ENCODE measurements around the gene P2RY8. TPM values are rescaled to one million over a fixed set of nuclear protein-coding genes. Genes with fewer than 3 reads are reported as not detected.
"Not testable (repeated sequence)": the region's sequence is repeated elsewhere in the genome, so short reads cannot be mapped to it uniquely, and the experiment has no call there.

P2RY8 gene
- total RNA-seq, 4 donors from 2014 or later, result 0.81 to 2.7 (median 1.8) TPM

- ATAC-seq, result no peak
- 54 to 83% methylated on average over 1 to 2 of the region's 2 CpGs for WGBS, 2 donors (ENCODE audit: low coverage in 1 of 2)
- no peak for TF ChIP-seq POLR2AphosphoS5 (IDR thresholded peaks at IDR 0.05)
- TF ChIP-seq EP300 (IDR thresholded peaks at IDR 0.05), result no peak
- TF ChIP-seq POLR2A (IDR thresholded peaks at IDR 0.05), result no peak
- TF ChIP-seq CTCF (IDR thresholded peaks at IDR 0.05), result no peak
- Histone ChIP-seq H3K27me3 (peaks cover 14% of the 10 kb centered on the region), H3K9me3 (no peaks in the 10 kb centered on the region), H3K4me3 (no peak overlapping the region), H3K27ac (no peak overlapping the region), H3K36me3 (no peaks in the 10 kb centered on the region), H3K4me1 (no peaks in the 10 kb centered on the region)
Observed at GRCh38 chrX:1561164-1561563, 24.2 kb upstream of the P2RY8 start.

DNA sequence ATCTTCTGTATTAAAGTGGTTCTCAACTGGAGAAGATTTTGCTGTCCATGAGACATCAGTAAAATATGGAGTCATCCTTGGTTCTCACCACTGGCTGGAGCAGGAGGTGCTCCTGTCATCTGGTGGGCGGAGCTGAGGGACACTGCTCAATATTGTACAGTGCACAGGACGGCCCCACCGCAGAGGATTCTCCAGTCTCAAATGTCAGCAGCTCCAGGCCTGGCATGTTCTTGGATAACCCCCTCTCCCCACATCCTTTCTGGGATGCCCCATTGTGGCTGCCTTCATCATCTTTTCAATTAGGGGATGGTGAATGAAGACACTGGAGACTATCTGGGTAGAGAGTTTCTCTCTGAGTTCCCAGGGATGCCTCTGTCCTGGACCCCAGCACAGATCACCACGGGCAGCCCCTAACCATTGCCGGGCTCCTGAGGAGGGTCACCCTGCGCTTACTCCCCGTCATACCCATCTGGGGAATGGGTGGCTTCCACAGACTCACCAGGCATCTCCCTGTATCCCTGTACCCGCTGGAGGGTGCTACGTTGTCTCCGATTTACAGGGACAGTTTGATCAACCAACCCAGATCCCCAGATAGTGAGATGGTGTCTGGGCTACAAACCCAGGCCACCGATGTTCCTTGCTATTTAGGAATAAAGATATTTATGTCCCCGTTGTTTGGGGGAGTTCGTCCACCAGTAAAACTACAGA, 21.9 kb upstream of the P2RY8 start:
- ATAC-seq, result no peak
- H3K9me3 ChIP-seq, result peaks cover 0 to 17% (median 0%) of the 10 kb centered on the region in 3 donors
- peaks cover 6% of the 10 kb centered on the region for H3K27me3 ChIP-seq
- TF ChIP-seq EP300 (IDR thresholded peaks at IDR 0.05), result no peak
- no peak for TF ChIP-seq POLR2AphosphoS5 (IDR thresholded peaks at IDR 0.05)
- TF ChIP-seq CTCF (IDR thresholded peaks at IDR 0.05), result no peak
- no peak for TF ChIP-seq POLR2A (IDR thresholded peaks at IDR 0.05)
- no peaks in the 10 kb centered on the region for H3K36me3 ChIP-seq
- no peak overlapping the region for H3K27ac ChIP-seq
- no peak overlapping the region for H3K4me3 ChIP-seq
- H3K4me1 ChIP-seq, result no peaks in the 10 kb centered on the region
- WGBS, 2 donors (ENCODE audit: low coverage in 1 of 2), result 79 to 85% methylated on average over 5 to 10 of the region's 13 CpGs

DNA sequence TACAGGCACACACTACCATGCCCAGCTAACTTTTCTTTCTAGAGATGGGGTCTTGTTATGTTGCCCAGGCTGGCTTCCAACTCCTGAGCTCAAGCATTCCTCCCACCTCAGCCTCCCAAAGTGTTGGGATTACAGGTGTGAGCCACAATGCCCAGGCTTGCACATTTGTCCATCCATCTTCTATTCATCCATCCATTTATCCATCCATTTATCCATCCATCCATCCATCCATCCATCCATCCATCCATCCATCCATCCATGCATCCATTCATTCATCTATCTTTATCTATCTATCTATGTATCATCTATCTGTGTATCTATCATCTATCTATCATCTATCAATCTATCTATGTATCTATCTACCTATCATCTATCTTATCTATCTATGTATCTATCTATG, 20.5 kb upstream of the P2RY8 start:
- not testable (repeated sequence) for H3K27ac ChIP-seq, H3K4me1 ChIP-seq, H3K36me3 ChIP-seq, H3K27me3 ChIP-seq, ATAC-seq, H3K4me3 ChIP-seq
- H3K9me3 ChIP-seq, result peaks cover 0 to 28% (median 0%) of the 10 kb centered on the region in 3 donors

- Histone ChIP-seq H3K27me3 (peaks cover 6% of the 10 kb centered on the region), H3K9me3 (peaks cover 0 to 31% (median 0%) of the 10 kb centered on the region in 3 donors), H3K4me1 (no peaks in the 10 kb centered on the region), H3K27ac (no peak overlapping the region), H3K4me3 (no peak overlapping the region), H3K36me3 (no peaks in the 10 kb centered on the region)
- TF ChIP-seq EP300 (IDR thresholded peaks at IDR 0.05) (no peak), POLR2AphosphoS5 (IDR thresholded peaks at IDR 0.05) (no peak), POLR2A (IDR thresholded peaks at IDR 0.05) (no peak)
- no peak for ATAC-seq
- WGBS, 2 donors (ENCODE audit: low coverage in 1 of 2), result 75 to 89% methylated on average over 2 to 6 of the region's 6 CpGs
Observed at GRCh38 chrX:1555370-1555769, 18.4 kb upstream of the P2RY8 start.

DNA sequence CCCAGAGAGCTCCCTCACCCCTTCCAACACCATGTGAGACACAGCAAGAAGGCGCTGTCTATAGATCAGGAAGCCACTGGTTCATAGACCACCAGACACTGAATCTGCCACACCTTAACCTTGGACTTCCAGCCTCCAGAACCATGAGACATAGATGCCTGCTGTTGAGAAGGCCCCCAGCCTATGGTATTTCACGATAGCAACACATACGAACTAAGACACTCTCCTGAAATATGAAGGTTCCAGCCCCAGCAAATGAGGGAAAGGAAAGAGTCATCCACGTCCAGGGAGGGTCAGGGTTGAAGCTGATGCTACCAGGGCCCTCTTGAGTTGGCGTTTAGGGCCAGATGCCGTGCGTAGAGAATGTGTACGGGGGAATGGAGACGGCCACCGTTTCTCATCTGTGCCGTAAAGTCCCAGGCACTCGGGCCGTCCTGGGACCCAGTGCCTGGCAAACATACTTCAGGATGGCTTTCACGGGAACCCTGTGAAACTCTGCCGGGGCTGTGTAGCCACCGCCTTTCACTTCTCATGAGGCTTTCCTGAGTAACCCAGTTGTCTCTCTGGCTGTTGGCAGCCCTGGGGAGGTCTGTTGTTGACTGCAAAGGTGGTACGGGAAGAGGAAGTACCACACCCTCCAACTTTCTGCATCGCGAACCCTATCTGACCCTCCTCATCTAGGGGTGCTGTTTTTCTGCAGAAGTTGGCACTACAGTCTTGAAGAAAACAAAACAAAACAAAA, 17.7 kb upstream of the P2RY8 start:
- WGBS, 2 donors (ENCODE audit: low coverage in 1 of 2), result 78 to 92% methylated on average over 8 to 17 of the region's 19 CpGs

More for the DNA sequence above, 17.7 kb upstream of the P2RY8 start:
- H3K9me3 ChIP-seq, result peaks cover 0 to 31% (median 0%) of the 10 kb centered on the region in 3 donors
- no peak for ATAC-seq
- no peak for TF ChIP-seq CTCF (IDR thresholded peaks at IDR 0.05)
- TF ChIP-seq POLR2AphosphoS5 (IDR thresholded peaks at IDR 0.05), result no peak
- TF ChIP-seq POLR2A (IDR thresholded peaks at IDR 0.05), result no peak
- TF ChIP-seq EP300 (IDR thresholded peaks at IDR 0.05), result no peak
- peaks cover 2% of the 10 kb centered on the region for H3K27me3 ChIP-seq
- H3K36me3 ChIP-seq, result no peaks in the 10 kb centered on the region
- no peaks in the 10 kb centered on the region for H3K4me1 ChIP-seq
- no peak overlapping the region for H3K4me3 ChIP-seq
- H3K27ac ChIP-seq, result no peak overlapping the region

Measured in gastroesophageal sphincter (tissue), 4 donors.